Measurements from ENCODE around the gene CERS4.

DNA sequence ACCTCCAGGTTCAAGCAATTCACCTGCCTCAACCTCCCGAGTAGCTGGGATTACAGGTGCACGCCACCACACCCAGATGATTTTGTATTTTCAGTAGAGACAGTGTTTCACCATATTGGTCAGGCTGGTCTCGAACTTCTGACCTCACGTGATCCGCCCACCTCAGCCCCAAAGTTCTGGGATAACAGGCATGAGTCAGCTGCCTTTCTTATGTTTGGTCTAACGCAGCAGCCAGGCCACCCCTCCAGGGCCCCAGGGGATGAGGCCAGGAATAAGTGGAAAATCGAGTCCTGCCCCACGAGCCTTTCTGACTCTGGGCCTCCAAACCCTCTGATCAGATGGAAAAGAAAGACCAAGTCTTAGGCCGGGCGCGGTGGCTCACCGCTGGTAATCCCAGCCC is 44.5 kb downstream of the CERS4 start:
- no peak for TF ChIP-seq CTCF (IDR thresholded peaks at IDR 0.05)
- TF ChIP-seq POLR2AphosphoS5 (IDR thresholded peaks at IDR 0.05): no peak
- no peak for TF ChIP-seq POLR2A (IDR thresholded peaks at IDR 0.05)

Data from prostate gland (tissue), 2 donors.